PC-3 (cell line): ENCODE measurements around the gene HHATL. TPM values are rescaled to one million over a fixed set of nuclear protein-coding genes. Genes with fewer than 3 reads are reported as not detected.
A peak's percentile ranks its signal among the peaks of the same experiment; 100 is the strongest.

ENCODE experiments used
- ATAC-seq: fragments of 200-7000 bp; cut with Tn5 transposase; 2 replicates; pipeline ENCODE4 v1.9.1; 2020; ENCODE audit warnings: mild to moderate bottlenecking, moderate library complexity
- BruUV-seq: library from RNA; stranded (reverse); fragments of 400-500 nt; replicated peaks from 2 replicates; lab custom pipeline; 2021; lab: Mats Ljungman, UMichigan
- CTCF ChIA-PET: fragments of 300-600 bp; sonication (Branson Sonifier 250); formaldehyde crosslinking; loops from one replicate; lab custom pipeline; 2022; ENCODE audit warnings: antibody characterized with exemption; lab: Charles Lee
- POLR2A ChIA-PET: fragments of 300-600 bp; sonication (Branson Sonifier 250); formaldehyde crosslinking; loops from one replicate; lab custom pipeline; 2022; ENCODE audit warnings: antibody characterized with exemption; ENCODE audit not compliant: unreplicated experiment; lab: Charles Lee
- DNase-seq: peaks from one replicate; pipeline ENCODE4 v3.0.0-alpha.2; 2015
- H2AFZ ChIP-seq: fragments of 300-600 bp; sonication (generic); 2 replicates; pipeline ENCODE4 v1.6.0; 2016; ENCODE audit warnings: antibody characterized with exemption, low read length
- H3F3A ChIP-seq: fragments of 300-600 bp; sonication (generic); one replicate; pipeline ENCODE4 v1.6.0; 2017; ENCODE audit warnings: antibody characterized with exemption, low read length, control low read depth, mild to moderate bottlenecking; ENCODE audit not compliant: unreplicated experiment
- H3K27ac ChIP-seq: fragments of 300-600 bp; sonication (generic); 2 replicates; pipeline ENCODE4 v1.5.1; 2016; ENCODE audit warnings: mild to moderate bottlenecking, low read length
- H3K27me3 ChIP-seq: fragments of 300-600 bp; sonication (generic); 2 replicates; pipeline ENCODE4 v1.6.1; 2016; ENCODE audit warnings: low read length, mixed read lengths
- H3K36me3 ChIP-seq: fragments of 300-600 bp; sonication (generic); 2 replicates; pipeline ENCODE4 v1.6.1; 2016; ENCODE audit warnings: low read depth, mixed run types, low read length, mixed read lengths
- H3K4me1 ChIP-seq: fragments of 300-600 bp; sonication (generic); 2 replicates; pipeline ENCODE4 v1.5.1; 2016; ENCODE audit warnings: low read length; ENCODE audit not compliant: insufficient read depth
- H3K4me2 ChIP-seq: fragments of 300-600 bp; sonication (generic); 2 replicates; pipeline ENCODE4 v1.6.0; 2016; ENCODE audit warnings: low read length
- H3K4me3 ChIP-seq: fragments of 300-600 bp; sonication (generic); 2 replicates; pipeline ENCODE4 v1.5.1; 2016; ENCODE audit warnings: mild to moderate bottlenecking, low read length, mixed read lengths
- H3K79me2 ChIP-seq: fragments of 300-600 bp; sonication (generic); 2 replicates; pipeline ENCODE4 v1.6.1; 2017; ENCODE audit warnings: low read length, mixed read lengths
- H3K9ac ChIP-seq: fragments of 300-600 bp; sonication (generic); 2 replicates; pipeline ENCODE4 v1.6.0; 2016; ENCODE audit warnings: mild to moderate bottlenecking, low read length
- H3K9me2 ChIP-seq: fragments of 300-600 bp; sonication (generic); replicated peaks from 2 replicates; pipeline ENCODE4 v1.6.1; 2016; ENCODE audit warnings: mixed run types, low read length, mixed read lengths
- H3K9me3 ChIP-seq: fragments of 300-600 bp; sonication (generic); 2 replicates; pipeline ENCODE4 v1.6.1; 2016; ENCODE audit warnings: low read length, mixed read lengths
- H4K20me1 ChIP-seq: fragments of 300-600 bp; sonication (generic); 2 replicates; pipeline ENCODE4 v1.6.1; 2016; ENCODE audit warnings: low read length, mixed read lengths
- EZH2 ChIP-seq: fragments of 300-600 bp; sonication (generic); IDR thresholded peaks from one replicate; pipeline ENCODE4 v1.6.1; 2017; ENCODE audit warnings: antibody characterized with exemption, mild to moderate bottlenecking, low read length; ENCODE audit not compliant: unreplicated experiment
- EZH2phosphoT487 ChIP-seq: fragments of 300-600 bp; sonication (generic); IDR thresholded peaks from 2 replicates; pipeline ENCODE4 v1.6.1; 2018; ENCODE audit warnings: mild to moderate bottlenecking, antibody characterized with exemption, low read length, borderline replicate concordance
- intact Hi-C: fragments of 100-400 bp; cut with micrococcal nuclease; formaldehyde crosslinking; loops from 2 replicates; pipeline ENCODE4 v1.9.0; 2023
- total RNA-seq: library from RNA; depleted of rRNA; stranded (reverse); fragments of >200 nt; gene quantifications from 2 replicates; pipeline ENCODE4 v1.2.3, GENCODE V29; 2014
- TF ChIP-seq, protein P1 (sequence below): fragments of 300-600 bp; sonication (generic); conservative IDR thresholded peaks from 2 replicates; pipeline ENCODE4 v1.5.1; 2017; ENCODE audit warnings: antibody characterized with exemption, low read depth, mild to moderate bottlenecking, low read length

HHATL gene
- total RNA-seq, 1 experiment from 2014 or later = not detected

DNA sequence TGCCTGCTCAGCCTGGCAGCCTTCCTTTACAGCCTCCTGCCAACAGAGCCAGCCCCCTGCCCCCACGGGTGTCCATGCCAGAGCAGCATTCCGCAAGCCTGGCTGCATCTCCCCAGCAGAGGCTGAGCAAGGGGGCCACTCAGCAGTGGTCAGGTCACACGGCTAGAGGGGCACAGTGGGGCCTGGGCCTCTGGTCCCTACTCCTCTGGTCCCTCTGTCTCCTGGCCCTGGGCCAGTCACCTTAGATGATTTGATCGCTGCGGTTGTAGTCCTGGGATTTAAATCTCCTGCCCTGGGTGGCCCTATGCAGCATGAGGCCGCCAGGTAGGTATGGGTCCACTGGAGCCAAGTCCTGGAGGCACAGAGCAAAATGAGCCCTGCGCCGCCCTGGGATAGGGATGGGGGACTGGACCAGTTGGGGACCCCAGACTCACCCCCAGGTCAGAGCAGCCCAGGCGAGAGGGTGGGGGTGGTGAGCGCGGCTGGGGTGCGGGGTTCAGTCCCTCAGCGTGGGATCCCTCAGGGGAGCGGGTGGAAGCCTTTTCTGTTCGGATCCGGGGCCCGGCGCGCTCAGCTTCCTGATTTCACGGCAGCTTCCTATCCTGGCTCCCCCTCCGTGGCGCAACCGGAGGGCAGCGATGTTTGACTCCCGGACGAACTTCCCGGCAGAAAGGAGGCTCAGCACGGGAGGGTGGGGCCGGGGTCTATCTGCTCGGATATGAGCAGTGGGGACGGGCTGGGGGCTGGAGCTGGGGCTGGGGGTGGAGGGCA lies 48.9 kb downstream of the HHATL start, which contains the start of gene ZBTB47:
Gene ZBTB47 (plus strand): TSS at position 138 of the 771 bp plus-strand sequence. CDS start 4,659 bp downstream, outside the sequence.
- TSS peak; percentile 50 for BruUV-seq
- H3K4me2 ChIP-seq = peak within 1 kb of the TSS; percentile 100
- ChIA-PET POLR2A (no interaction called here), CTCF (no interaction called here)
- H3F3A ChIP-seq = no peaks in the 10 kb centered on the region
- 0 out of 2 replicates have a peak, but pooled peaks cover 8% of the 10 kb centered on the region for H3K79me2 ChIP-seq
- TF ChIP-seq EZH2 (no peak), EZH2phosphoT487 (no peak)
- TF ChIP-seq, protein P1, sequence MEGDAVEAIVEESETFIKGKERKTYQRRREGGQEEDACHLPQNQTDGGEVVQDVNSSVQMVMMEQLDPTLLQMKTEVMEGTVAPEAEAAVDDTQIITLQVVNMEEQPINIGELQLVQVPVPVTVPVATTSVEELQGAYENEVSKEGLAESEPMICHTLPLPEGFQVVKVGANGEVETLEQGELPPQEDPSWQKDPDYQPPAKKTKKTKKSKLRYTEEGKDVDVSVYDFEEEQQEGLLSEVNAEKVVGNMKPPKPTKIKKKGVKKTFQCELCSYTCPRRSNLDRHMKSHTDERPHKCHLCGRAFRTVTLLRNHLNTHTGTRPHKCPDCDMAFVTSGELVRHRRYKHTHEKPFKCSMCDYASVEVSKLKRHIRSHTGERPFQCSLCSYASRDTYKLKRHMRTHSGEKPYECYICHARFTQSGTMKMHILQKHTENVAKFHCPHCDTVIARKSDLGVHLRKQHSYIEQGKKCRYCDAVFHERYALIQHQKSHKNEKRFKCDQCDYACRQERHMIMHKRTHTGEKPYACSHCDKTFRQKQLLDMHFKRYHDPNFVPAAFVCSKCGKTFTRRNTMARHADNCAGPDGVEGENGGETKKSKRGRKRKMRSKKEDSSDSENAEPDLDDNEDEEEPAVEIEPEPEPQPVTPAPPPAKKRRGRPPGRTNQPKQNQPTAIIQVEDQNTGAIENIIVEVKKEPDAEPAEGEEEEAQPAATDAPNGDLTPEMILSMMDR = no peak
- H3K36me3 ChIP-seq = peaks cover 5% of the 10 kb centered on the region
- H3K4me3 ChIP-seq = peak within 1 kb of the TSS; percentile 85
- no peaks in the 10 kb centered on the region for H3K27me3 ChIP-seq
- ATAC-seq (peak; percentile 6), DNase-seq (peak; percentile 44)
- peaks cover 28% of the 10 kb centered on the region for H3K4me1 ChIP-seq
- no peaks in the 10 kb centered on the region for H3K9me2 ChIP-seq
- peak within 1 kb of the TSS; percentile 53 for H3K27ac ChIP-seq
- H4K20me1 ChIP-seq = no peaks in the 10 kb centered on the region
- H3K9me3 ChIP-seq = no peaks in the 10 kb centered on the region
- H2AFZ ChIP-seq = peak within 1 kb of the TSS; percentile 89
- intact Hi-C loops = loop anchor here (2.0 kb wide), 2 partner anchors 53 to 175 kb away; partner anchors contain the start of gene NKTR
- peak within 1 kb of the TSS; percentile 78 for H3K9ac ChIP-seq

DNA sequence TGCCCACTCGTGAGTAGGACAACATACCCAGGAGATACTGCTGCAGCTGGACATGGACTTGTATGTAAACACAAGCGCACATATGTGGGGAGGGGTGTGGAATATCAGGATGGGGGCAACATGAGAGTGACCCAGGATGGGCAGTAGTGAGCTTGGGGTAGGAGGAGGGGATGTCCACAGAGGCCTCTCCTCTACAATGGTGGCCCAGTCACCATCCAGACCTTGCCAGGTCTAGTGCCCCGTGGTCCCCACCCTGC lies 49.4 kb downstream of the HHATL start:
- POLR2A ChIA-PET = no interaction called here
- no peaks in the 10 kb centered on the region for H3K9me2 ChIP-seq

More for the DNA sequence above, 49.4 kb downstream of the HHATL start:
- CTCF ChIA-PET = no interaction called here
- Histone ChIP-seq H3K27me3 (no peaks in the 10 kb centered on the region), H3K4me2 (peak overlapping the region; percentile 100), H4K20me1 (no peaks in the 10 kb centered on the region), H3K9me3 (no peaks in the 10 kb centered on the region), H3K4me1 (peaks cover 28% of the 10 kb centered on the region), H2AFZ (no peak overlapping the region), H3K27ac (peak overlapping the region; percentile 53; the same call in 1 of the 2 replicates), H3K4me3 (peak overlapping the region; percentile 85), H3K79me2 (0 out of 2 replicates have a peak, but pooled peaks cover 8% of the 10 kb centered on the region), H3K9ac (peak overlapping the region; percentile 73), H3K36me3 (peaks cover 5% of the 10 kb centered on the region), H3F3A (no peaks in the 10 kb centered on the region)
- no peak for DNase-seq
- intact Hi-C loops = loop anchor here (2.0 kb wide), 2 partner anchors 52 to 176 kb away; partner anchors contain the start of gene NKTR
- peak; percentile 3; the same call in 1 of the 2 replicates for ATAC-seq
- TF ChIP-seq EZH2phosphoT487 (no peak), EZH2 (no peak)
- TF ChIP-seq, protein P1 = no peak
- BruUV-seq = no TSS peak
